ENCODE results near the gene OR8H3. TPM values are rescaled to one million over a fixed set of nuclear protein-coding genes. Genes with fewer than 3 reads are reported as not detected.
"Not testable (repeated sequence)": the region's sequence is repeated elsewhere in the genome, so short reads cannot be mapped to it uniquely, and the experiment has no call there.

Gene OR8H3
- total and polyA plus RNA-seq, 2 of the 4 experiments (the other 2 are of a cell fraction): not detected

DNA sequence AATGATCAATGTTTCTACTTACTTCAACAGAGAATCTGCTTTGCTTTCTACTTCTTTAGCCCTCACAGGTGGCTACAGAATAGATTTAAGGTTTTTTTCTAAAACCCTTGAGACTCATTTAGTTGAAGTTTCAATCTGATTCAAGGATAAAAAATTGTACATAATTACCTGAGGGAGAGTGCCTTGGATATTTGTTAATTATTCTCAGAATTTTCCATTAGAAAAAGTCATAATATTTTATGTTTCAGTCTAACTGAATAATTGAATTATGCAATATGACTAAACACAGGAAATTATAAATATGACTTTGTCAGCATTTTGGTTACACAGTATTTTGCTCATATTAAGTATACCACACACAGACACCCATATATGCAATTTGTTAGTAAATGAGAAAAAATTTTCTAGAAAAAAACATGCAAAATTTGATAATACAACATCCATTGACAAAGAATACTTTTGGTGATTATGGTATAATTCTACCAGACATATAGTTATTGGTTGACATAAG is 18.0 kb downstream of the OR8H3 start, which contains the start of gene OR8J3:
Gene OR8J3, minus strand, starts transcription at position 51 of the 511 bp plus-strand sequence. CDS start 2,483 bp downstream, outside the sequence.
- H2BK20ac ChIP-seq (ENCODE audit: low read depth, low read length): no peak within 1 kb of the TSS
- POLR2A ChIA-PET (ENCODE audit: unreplicated experiment): no interaction called here
- dilution Hi-C loops (cut with HindIII; ENCODE audit: low sequenced_read_pairs, unreplicated experiment): no loop called here

DNA sequence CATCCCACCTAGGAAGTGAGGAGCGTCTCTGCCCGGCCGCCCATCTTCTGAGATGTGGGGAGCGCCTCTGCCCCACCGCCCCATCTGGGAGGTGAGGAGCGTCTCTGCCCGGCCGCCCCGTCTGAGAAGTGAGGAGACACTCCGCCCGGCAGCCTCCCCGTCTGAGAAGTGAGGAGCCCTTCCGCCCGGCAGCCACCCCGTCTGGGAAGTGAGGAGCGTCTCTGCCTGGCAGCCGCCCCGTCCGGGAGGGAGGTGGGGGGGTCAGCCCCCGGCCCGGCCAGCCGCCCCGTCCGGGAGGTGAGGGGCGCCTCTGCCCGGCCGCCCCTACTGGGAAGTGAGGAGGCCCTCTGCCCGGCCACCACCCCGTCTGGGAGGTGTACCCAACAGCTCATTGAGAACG is 21.5 kb downstream of the OR8H3 start:
- H3K14ac ChIP-seq (replicated peaks; ENCODE audit: low read depth, low read length); in situ Hi-C loops (cut with MboI; ENCODE audit: low sequenced_read_pairs): not testable (repeated sequence)

More for the DNA sequence above, 18.0 kb downstream of the OR8H3 start, which contains the start of gene OR8J3:
- Histone ChIP-seq H3K56ac (ENCODE audit: extremely low read depth, insufficient read depth, low read length) (no peak within 1 kb of the TSS), H3K23ac (ENCODE audit: low read depth, low read length) (no peak within 1 kb of the TSS), H3K4me1 (ENCODE audit: control insufficient read depth, insufficient read depth, low read length) (no peaks in the 10 kb centered on the region), H3K9ac (ENCODE audit: low read depth, low read length) (no peak within 1 kb of the TSS), H3K4me2 (ENCODE audit: low read depth, low read length) (no peak within 1 kb of the TSS), H3K36me3 (ENCODE audit: control insufficient read depth, insufficient read depth, low read length) (no peaks in the 10 kb centered on the region), H3K4me3 (ENCODE audit: insufficient read depth, low read depth, low read length) (no peak within 1 kb of the TSS), H4K91ac (ENCODE audit: insufficient read depth, low read depth, low read length) (no peak within 1 kb of the TSS), H4K8ac (ENCODE audit: low read depth in 2 of 2, low read length in 2 of 2) (no peak within 1 kb of the TSS), H3K14ac (replicated peaks; ENCODE audit: low read depth, low read length) (no peak within 1 kb of the TSS), H2BK5ac (ENCODE audit: low read depth, low read length, poor library complexity, severe bottlenecking) (no peak within 1 kb of the TSS), H3K18ac (ENCODE audit: low read depth, low read length) (no peak within 1 kb of the TSS), H3K27me3 (ENCODE audit: control insufficient read depth, insufficient read depth, low read length) (no peaks in the 10 kb centered on the region), H2BK15ac (ENCODE audit: low read depth, low read length) (no peak within 1 kb of the TSS), H4K5ac (ENCODE audit: low read depth, low read length) (no peak within 1 kb of the TSS), H2AK5ac (ENCODE audit: low read depth, low read length) (no peak within 1 kb of the TSS), H3K4ac (ENCODE audit: low read depth, low read length) (no peak within 1 kb of the TSS), H2AFZ (replicated peaks; ENCODE audit: low read length, poor library complexity) (no peak within 1 kb of the TSS), H3K27ac (ENCODE audit: insufficient read depth, low read length) (no peak within 1 kb of the TSS), H4K20me1 (ENCODE audit: insufficient read depth, low read length) (no peaks in the 10 kb centered on the region), H3K9me3 (ENCODE audit: control insufficient read depth, insufficient read depth, low read length) (no peaks in the 10 kb centered on the region), H3K79me1 (ENCODE audit: low read depth in 1 of 2, low read length in 2 of 2) (no peaks in the 10 kb centered on the region), H2AK9ac (replicated peaks; ENCODE audit: low read depth, low read length, poor library complexity) (no peak within 1 kb of the TSS), H3K9me1 (ENCODE audit: insufficient read depth, low read length) (no peaks in the 10 kb centered on the region), H2BK120ac (ENCODE audit: low read depth, low read length) (no peak within 1 kb of the TSS)
- in situ Hi-C loops (cut with MboI; ENCODE audit: low sequenced_read_pairs) (no loop called here), intact Hi-C loops (cut with micrococcal nuclease) (no loop called here)
- TF ChIP-seq NFE2L2 (IDR thresholded peaks at IDR 0.05; ENCODE audit: low read depth, low read length) (no peak), MAFK (IDR thresholded peaks at IDR 0.05; ENCODE audit: low read depth, low read length) (peak; percentile 54)
- no peak for DNase-seq
- ATAC-seq (ENCODE audit: low read depth): no peak
- BruUV-seq (replicated peaks): no TSS peak
- CTCF ChIA-PET: no interaction called here

More for the DNA sequence above, 21.5 kb downstream of the OR8H3 start:
- H3K9me3 ChIP-seq (ENCODE audit: control insufficient read depth, insufficient read depth, low read length); dilution Hi-C loops (cut with HindIII; ENCODE audit: low sequenced_read_pairs, unreplicated experiment); H3K9me1 ChIP-seq (ENCODE audit: insufficient read depth, low read length); BruUV-seq (replicated peaks); H4K20me1 ChIP-seq (ENCODE audit: insufficient read depth, low read length); H3K4me1 ChIP-seq (ENCODE audit: control insufficient read depth, insufficient read depth, low read length); DNase-seq; H3K79me1 ChIP-seq (ENCODE audit: low read depth in 1 of 2, low read length in 2 of 2); H4K5ac ChIP-seq (ENCODE audit: low read depth, low read length); H3K27me3 ChIP-seq (ENCODE audit: control insufficient read depth, insufficient read depth, low read length); H3K56ac ChIP-seq (ENCODE audit: extremely low read depth, insufficient read depth, low read length); intact Hi-C loops (cut with micrococcal nuclease); ATAC-seq (ENCODE audit: low read depth); H2BK5ac ChIP-seq (ENCODE audit: low read depth, low read length, poor library complexity, severe bottlenecking); H3K4me2 ChIP-seq (ENCODE audit: low read depth, low read length); POLR2A ChIA-PET (ENCODE audit: unreplicated experiment); H3K27ac ChIP-seq (ENCODE audit: insufficient read depth, low read length); H2BK15ac ChIP-seq (ENCODE audit: low read depth, low read length); H3K4ac ChIP-seq (ENCODE audit: low read depth, low read length); H3K4me3 ChIP-seq (ENCODE audit: insufficient read depth, low read depth, low read length); H3K36me3 ChIP-seq (ENCODE audit: control insufficient read depth, insufficient read depth, low read length); H4K8ac ChIP-seq (ENCODE audit: low read depth in 2 of 2, low read length in 2 of 2); H2AK9ac ChIP-seq (replicated peaks; ENCODE audit: low read depth, low read length, poor library complexity); H3K23ac ChIP-seq (ENCODE audit: low read depth, low read length); H4K91ac ChIP-seq (ENCODE audit: insufficient read depth, low read depth, low read length); H3K18ac ChIP-seq (ENCODE audit: low read depth, low read length); CTCF ChIA-PET; H2BK120ac ChIP-seq (ENCODE audit: low read depth, low read length); H3K9ac ChIP-seq (ENCODE audit: low read depth, low read length); H2AK5ac ChIP-seq (ENCODE audit: low read depth, low read length); H2BK20ac ChIP-seq (ENCODE audit: low read depth, low read length); H2AFZ ChIP-seq (replicated peaks; ENCODE audit: low read length, poor library complexity): not testable (repeated sequence)
- no CpG with 5 or more reads among the region's 30 CpGs for WGBS, 2 experiments (ENCODE audit: extremely low coverage in 2 of 2, insufficient read length in 1 of 2)
